Lung (tissue), 12 donors: ENCODE data around the gene NRCAM. TPM values are rescaled to one million over a fixed set of nuclear protein-coding genes. Genes with fewer than 3 reads are reported as not detected.

ENCODE experiments used
- ATAC-seq: fragments of 200-7000 bp; cut with Tn5 transposase; one replicate; pipeline ENCODE4 v1.9.1; 2020; ENCODE audit warnings: moderate number of reproducible peaks; ENCODE audit not compliant: insufficient read depth, low FRiP score
- DNase-seq, 3 donors: peaks; one replicate each; pipeline ENCODE4 v3.0.0-alpha.2; 2013 to 2017
- H3K27ac ChIP-seq, 2 donors: one replicate each; pipeline ENCODE4 v1.5.1; 2013; ENCODE audit warnings: mild to moderate bottlenecking in 2 of 2, moderate library complexity in 2 of 2, control low read depth in 1 of 2, inconsistent platforms in 1 of 2, low read depth in 1 of 2, low read length in 1 of 2
- H3K27me3 ChIP-seq, 3 donors: one replicate each; pipeline ENCODE4 v1.5.1; 2013; ENCODE audit warnings: low read length in 2 of 3; ENCODE audit not compliant: control insufficient read depth in 3 of 3, insufficient read depth in 3 of 3
- H3K36me3 ChIP-seq, 4 donors: one replicate each; pipeline ENCODE4 v1.5.1; 2013; ENCODE audit warnings: low read length in 4 of 4, mild to moderate bottlenecking in 1 of 4, moderate library complexity in 1 of 4; ENCODE audit not compliant: control insufficient read depth in 4 of 4, insufficient read depth in 4 of 4
- H3K4me1 ChIP-seq, 5 donors: one replicate each; pipeline ENCODE4 v1.5.1; 2013; ENCODE audit warnings: low read length in 5 of 5, mild to moderate bottlenecking in 2 of 5, moderate library complexity in 1 of 5; ENCODE audit not compliant: control insufficient read depth in 5 of 5, insufficient read depth in 5 of 5
- H3K4me3 ChIP-seq: one replicate; pipeline ENCODE4 v1.5.1; 2013; ENCODE audit warnings: mild to moderate bottlenecking, control low read depth, moderate library complexity
- H3K9ac ChIP-seq, 2 donors: one replicate each; pipeline ENCODE4 v1.5.1; 2013; ENCODE audit warnings: low read length in 2 of 2, control low read depth in 1 of 2; ENCODE audit not compliant: insufficient read depth in 1 of 2
- H3K9me3 ChIP-seq, 4 donors: one replicate each; pipeline ENCODE4 v1.5.1; 2013; ENCODE audit warnings: low read length in 3 of 4, mild to moderate bottlenecking in 1 of 4, moderate library complexity in 1 of 4; ENCODE audit not compliant: control insufficient read depth in 4 of 4, insufficient read depth in 3 of 4
- WGBS, 2 donors: extraction: QIAGEN DNeasy Blood & Tissue Kit; methylation state at CpG; one replicate each; pipeline ENCODE4 v1.1.7; 2013; 5-methylcytosine and 5-hydroxymethylcytosine counted together
- polyA plus RNA-seq, 2 donors: library from polyadenylated mRNA; stranded (reverse); fragments of 200-250 nt; gene quantifications; one replicate each; pipeline ENCODE4 v1.2.1, GENCODE V29; 2013
- total RNA-seq, 2 donors: library from RNA; depleted of rRNA in 1 of 2; stranded (reverse); fragments of >200 nt in 1 of 2; gene quantifications; one replicate each; pipeline ENCODE4 v1.2.1, GENCODE V29; 2014 to 2021
- TF ChIP-seq, protein P1 (sequence below): IDR thresholded peaks from 2 replicates; pipeline ENCODE4 v1.5.1; 2012; ENCODE audit warnings: mild to moderate bottlenecking; ENCODE audit errors: control extremely low read depth, extremely low read depth
- donor health status: control.
- donor health status: control.
- donor health status: Bipolar disorder and iron deficiency.
- donor health status: healthy.
- donor health status: DM: yes; HTN: yes; CAD: no.

Gene NRCAM
- total and polyA plus RNA-seq, 4 donors = 2.5 to 32.4 (median 11.0) TPM

- H3K27ac ChIP-seq = no peak overlapping the region
Observed at GRCh38 chr7:108165723-108166122, 290.5 kb downstream of the NRCAM start.

GRCh38 chr7:108164946-108165345 is 291.3 kb downstream of the NRCAM start:
- H3K27me3 ChIP-seq = no peaks in the 10 kb centered on the region
- no peaks in the 10 kb centered on the region for H3K9me3 ChIP-seq
- ATAC-seq = no peak
- H3K36me3 ChIP-seq = no peaks in the 10 kb centered on the region
- H3K4me1 ChIP-seq = peaks cover 0 to 13% (median 0%) of the 10 kb centered on the region in 5 donors
- 70 to 73% methylated on average over 6 of the region's 6 CpGs for WGBS, 2 donors
- DNase-seq = no peak
- TF ChIP-seq, protein P1, sequence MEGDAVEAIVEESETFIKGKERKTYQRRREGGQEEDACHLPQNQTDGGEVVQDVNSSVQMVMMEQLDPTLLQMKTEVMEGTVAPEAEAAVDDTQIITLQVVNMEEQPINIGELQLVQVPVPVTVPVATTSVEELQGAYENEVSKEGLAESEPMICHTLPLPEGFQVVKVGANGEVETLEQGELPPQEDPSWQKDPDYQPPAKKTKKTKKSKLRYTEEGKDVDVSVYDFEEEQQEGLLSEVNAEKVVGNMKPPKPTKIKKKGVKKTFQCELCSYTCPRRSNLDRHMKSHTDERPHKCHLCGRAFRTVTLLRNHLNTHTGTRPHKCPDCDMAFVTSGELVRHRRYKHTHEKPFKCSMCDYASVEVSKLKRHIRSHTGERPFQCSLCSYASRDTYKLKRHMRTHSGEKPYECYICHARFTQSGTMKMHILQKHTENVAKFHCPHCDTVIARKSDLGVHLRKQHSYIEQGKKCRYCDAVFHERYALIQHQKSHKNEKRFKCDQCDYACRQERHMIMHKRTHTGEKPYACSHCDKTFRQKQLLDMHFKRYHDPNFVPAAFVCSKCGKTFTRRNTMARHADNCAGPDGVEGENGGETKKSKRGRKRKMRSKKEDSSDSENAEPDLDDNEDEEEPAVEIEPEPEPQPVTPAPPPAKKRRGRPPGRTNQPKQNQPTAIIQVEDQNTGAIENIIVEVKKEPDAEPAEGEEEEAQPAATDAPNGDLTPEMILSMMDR = no peak
- no peak overlapping the region for H3K4me3 ChIP-seq
- no peak overlapping the region for H3K9ac ChIP-seq
- no peak overlapping the region for H3K27ac ChIP-seq

More at GRCh38 chr7:108165723-108166122, 290.5 kb downstream of the NRCAM start:
- H3K4me3 ChIP-seq = no peak overlapping the region
- no peaks in the 10 kb centered on the region for H3K27me3 ChIP-seq
- DNase-seq = peak in 1 of 3 donors; percentile 17
- no peaks in the 10 kb centered on the region for H3K36me3 ChIP-seq
- ATAC-seq = no peak
- no peak overlapping the region for H3K9ac ChIP-seq
- no peaks in the 10 kb centered on the region for H3K9me3 ChIP-seq
- TF ChIP-seq, protein P1 = no peak
- peaks cover 0 to 13% (median 0%) of the 10 kb centered on the region in 5 donors for H3K4me1 ChIP-seq
- 95 to 100% methylated on average over 2 of the region's 2 CpGs for WGBS, 2 donors

GRCh38 chr7:108164342-108164741 is 291.9 kb downstream of the NRCAM start:
- DNase-seq = no peak
- 74 to 81% methylated on average over 6 of the region's 6 CpGs for WGBS, 2 donors
- H3K36me3 ChIP-seq = no peaks in the 10 kb centered on the region
- no peak overlapping the region for H3K4me3 ChIP-seq
- TF ChIP-seq, protein P1 = no peak
- no peak overlapping the region for H3K27ac ChIP-seq
- ATAC-seq = no peak
- peaks cover 0 to 13% (median 0%) of the 10 kb centered on the region in 5 donors for H3K4me1 ChIP-seq
- H3K9me3 ChIP-seq = no peaks in the 10 kb centered on the region
- no peak overlapping the region for H3K9ac ChIP-seq
- H3K27me3 ChIP-seq = no peaks in the 10 kb centered on the region

- no peak overlapping the region for H3K4me3 ChIP-seq
- ATAC-seq = no peak
- 78 to 87% methylated on average over 1 of the region's 1 CpG for WGBS, 2 donors
Observed at GRCh38 chr7:108158776-108159175, 297.5 kb downstream of the NRCAM start.

More at GRCh38 chr7:108158776-108159175, 297.5 kb downstream of the NRCAM start:
- no peak overlapping the region for H3K27ac ChIP-seq
- TF ChIP-seq, protein P1 = no peak
- H3K27me3 ChIP-seq = no peaks in the 10 kb centered on the region
- no peak for DNase-seq
- H3K4me1 ChIP-seq = no peaks in the 10 kb centered on the region
- no peaks in the 10 kb centered on the region for H3K36me3 ChIP-seq
- H3K9ac ChIP-seq = no peak overlapping the region
- no peaks in the 10 kb centered on the region for H3K9me3 ChIP-seq
